Epithelial cell of esophagus (primary cell): ENCODE data around the gene FDX1.

Experiments
- DNase-seq: peaks from one replicate; pipeline ENCODE4 v3.0.0; 2010; ENCODE audit warnings: low read depth
- H3K4me3 ChIP-seq: 2 replicates; pipeline ENCODE4 v1.5.1; 2011; ENCODE audit warnings: mild to moderate bottlenecking, low read length, control low read depth
- TF ChIP-seq, protein P1 (sequence below): IDR thresholded peaks from 2 replicates; pipeline ENCODE4 v1.5.1; 2011; ENCODE audit warnings: low read depth, mild to moderate bottlenecking, low read length, control low read depth, inconsistent platforms; ENCODE audit not compliant: insufficient read depth; ENCODE audit errors: missing control alignments

The FDX1 gene

DNA sequence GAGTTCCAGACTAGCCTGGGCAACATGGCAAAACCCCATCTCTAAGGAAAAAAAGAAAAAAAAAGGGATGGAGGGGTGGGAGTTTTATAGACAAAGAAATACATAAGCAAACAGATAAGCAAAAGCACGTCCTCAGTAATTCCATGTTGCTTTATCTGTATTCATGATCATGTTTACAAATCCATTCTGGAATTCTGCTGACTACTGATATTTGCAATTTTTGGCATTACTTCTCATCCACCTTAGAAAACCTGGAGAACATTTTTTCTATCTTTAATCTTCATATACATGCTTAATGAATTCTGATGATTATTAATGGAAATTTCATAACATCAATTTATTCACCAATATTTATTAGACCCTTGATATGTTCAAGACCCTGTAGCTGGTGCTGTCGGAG lies 1.7 kb upstream of the FDX1 start:
- no peak overlapping the region for H3K4me3 ChIP-seq
- no peak for DNase-seq
- TF ChIP-seq, protein P1, sequence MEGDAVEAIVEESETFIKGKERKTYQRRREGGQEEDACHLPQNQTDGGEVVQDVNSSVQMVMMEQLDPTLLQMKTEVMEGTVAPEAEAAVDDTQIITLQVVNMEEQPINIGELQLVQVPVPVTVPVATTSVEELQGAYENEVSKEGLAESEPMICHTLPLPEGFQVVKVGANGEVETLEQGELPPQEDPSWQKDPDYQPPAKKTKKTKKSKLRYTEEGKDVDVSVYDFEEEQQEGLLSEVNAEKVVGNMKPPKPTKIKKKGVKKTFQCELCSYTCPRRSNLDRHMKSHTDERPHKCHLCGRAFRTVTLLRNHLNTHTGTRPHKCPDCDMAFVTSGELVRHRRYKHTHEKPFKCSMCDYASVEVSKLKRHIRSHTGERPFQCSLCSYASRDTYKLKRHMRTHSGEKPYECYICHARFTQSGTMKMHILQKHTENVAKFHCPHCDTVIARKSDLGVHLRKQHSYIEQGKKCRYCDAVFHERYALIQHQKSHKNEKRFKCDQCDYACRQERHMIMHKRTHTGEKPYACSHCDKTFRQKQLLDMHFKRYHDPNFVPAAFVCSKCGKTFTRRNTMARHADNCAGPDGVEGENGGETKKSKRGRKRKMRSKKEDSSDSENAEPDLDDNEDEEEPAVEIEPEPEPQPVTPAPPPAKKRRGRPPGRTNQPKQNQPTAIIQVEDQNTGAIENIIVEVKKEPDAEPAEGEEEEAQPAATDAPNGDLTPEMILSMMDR, result no peak

DNA sequence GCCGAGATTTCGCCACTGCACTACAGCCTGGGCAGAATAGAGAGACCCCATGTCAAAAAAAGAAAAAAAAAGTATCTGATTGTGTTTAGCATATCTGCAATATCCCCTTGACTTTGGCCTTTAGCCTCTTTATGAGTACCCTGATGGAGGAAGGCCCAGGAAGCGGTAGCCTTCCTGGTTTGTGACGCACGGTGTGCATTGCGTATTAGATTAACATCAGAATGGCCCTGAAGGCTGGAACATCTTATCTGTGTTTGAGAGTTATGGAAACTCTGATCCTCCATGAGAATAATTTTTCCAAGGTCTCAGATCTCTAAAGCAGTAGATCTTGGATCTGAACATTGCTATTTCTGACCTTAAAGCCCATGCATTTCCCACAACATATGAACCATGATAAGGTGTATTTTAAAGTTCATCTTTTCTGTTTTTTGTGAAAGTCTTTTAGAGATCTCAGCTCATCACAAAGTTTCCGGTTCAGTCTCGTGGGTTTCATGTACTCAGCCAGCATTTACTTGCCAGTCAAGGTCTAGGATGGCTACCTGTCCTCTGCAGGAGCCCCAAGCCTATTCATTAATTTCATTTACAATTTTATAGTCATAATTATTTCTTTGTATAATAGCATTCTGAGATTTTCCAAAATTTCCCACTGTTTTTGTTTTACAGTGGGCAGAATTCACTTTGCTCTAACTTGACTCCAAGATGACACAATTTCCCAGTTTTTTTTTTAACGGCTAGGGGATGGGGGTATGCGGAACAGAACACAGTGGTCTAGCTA lies 605 bp upstream of the FDX1 start:
- TF ChIP-seq, protein P1, result no peak
- DNase-seq, result no peak
- H3K4me3 ChIP-seq, result peak overlapping the region; percentile 94

DNA sequence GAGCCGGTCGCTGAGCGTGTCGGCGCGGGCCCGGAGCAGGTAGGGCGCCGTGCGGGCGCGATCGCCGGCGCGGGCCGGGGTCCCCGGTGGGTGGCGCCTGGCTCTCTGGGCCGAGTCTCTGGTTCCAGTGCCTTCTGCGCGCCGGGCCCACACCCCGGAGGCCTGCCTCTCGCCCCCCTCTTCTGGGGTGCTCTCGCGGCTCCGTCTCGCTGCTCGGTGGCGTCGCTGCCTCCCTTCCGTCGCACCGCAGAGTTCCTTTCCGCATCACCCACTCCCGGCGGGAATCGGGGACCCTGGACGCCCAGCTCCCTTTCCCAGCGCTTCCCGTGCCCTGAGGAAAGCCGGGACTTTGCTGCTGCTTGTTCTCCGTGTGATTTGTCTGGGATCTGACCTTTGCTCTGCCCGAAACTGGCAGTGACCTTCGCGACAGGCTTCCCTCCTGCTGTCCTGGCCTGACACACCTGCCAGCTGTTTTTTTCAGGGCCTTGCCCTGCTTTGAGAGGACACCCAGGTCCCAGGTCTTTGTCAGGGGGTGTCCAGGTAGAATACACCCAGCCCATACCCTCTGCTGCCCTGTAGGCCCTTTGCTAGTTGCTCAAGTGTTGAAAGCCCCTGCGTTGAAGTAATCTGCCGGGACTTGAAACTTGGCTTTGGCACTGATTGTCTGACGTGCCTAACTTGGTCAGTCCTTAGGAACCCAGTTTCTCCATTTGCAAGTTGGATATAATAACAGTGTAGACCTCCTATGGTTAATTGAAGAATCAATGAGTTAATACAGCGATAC lies 711 bp downstream of the FDX1 start:
- H3K4me3 ChIP-seq, result peak overlapping the region; percentile 94
- TF ChIP-seq, protein P1, result no peak
- peak; percentile 57 for DNase-seq

DNA sequence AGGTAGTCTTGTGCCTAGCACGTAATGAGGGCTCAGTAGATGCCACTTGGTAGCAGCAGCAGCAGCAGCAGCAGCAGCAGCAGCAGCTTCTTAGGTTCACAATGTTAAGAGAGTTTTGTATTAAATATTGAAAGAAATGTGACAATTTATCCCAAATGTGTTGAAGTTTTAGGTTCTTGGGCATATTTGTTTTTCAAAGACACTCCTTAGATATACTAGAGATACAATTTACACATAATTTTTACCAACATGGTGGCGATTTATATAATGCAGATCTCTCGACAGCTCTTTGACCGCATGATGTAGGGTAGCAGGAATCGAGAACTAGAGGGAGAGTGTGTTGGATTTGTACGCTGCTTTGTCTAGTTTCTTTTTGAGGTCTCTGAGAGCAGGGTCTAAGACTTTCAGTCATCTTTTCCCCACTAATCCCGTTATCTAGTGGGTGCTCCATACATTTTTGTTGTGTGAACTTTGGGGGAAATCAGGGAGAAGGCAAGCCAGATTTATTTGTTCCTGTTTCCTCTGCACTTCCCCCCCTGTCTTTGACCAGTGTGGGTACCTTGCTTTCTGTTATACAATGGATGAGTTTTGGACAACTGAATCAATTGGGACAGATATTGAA lies 1.4 kb downstream of the FDX1 start:
- TF ChIP-seq, protein P1, result no peak
- peak overlapping the region; percentile 94 for H3K4me3 ChIP-seq
- peak; percentile 7 for DNase-seq

DNA sequence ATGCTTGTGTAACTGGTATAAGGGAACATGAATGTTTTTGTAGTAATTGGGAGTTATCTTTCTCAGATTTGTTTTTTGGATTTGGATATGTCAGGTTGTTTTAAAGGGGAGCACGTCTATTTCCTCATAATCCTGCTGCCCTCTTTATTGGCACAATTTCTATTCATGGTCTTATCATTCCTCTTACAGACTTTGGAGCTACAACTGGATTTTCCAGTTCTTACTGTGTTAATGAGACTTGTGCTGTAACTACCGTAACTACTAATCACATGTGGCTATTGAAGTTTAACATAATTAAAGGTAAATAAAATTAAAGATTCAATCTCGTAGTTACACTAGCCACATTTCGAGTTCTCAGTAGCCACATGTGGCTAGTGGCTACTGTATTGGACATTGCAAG lies 1.9 kb downstream of the FDX1 start:
- peak overlapping the region; percentile 94 for H3K4me3 ChIP-seq
- DNase-seq, result peak; percentile 59
- TF ChIP-seq, protein P1, result no peak

DNA sequence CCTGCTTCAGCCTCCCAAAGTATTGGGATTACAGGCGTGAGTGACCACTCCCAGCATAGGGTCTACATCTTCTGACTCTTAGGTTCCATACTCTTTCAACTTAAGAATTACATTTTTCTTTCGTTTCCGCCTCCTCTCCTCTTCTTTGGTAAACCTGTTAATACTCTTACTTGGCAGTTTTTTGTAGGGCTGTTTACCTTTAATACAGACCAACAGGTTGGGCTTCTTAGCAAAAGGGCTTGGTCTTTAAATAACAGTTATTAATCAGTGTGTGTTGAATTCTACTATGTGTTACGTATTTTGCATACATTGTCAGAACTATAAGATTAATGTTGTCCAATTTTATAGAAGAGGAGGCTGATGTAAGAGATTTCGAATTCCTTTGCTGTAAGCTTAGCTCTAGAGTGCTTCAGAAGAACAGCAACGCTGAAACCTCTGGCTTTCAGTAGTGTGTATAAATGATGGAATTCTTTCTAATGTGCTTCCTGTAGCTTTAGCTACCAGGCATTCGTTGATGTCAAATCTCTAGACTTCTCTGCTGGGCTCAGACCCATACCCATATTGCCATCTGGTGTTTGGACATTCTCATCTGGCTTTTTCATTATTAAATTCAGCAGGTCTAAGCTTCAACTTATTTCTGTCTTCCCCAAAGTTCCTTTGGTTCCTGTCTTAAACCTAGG lies 3.1 kb downstream of the FDX1 start:
- TF ChIP-seq, protein P1, result no peak
- DNase-seq, result peak; percentile 2
- no peak overlapping the region for H3K4me3 ChIP-seq
